Measurements from ENCODE around the gene MTHFR.

The MTHFR gene

GRCh38 chr1:11838349-11839272 is 32.8 kb upstream of the MTHFR start:
- TF ChIP-seq GATA3 (IDR thresholded peaks at IDR 0.05; ENCODE audit: low read depth, low read length) = no peak

- TF ChIP-seq GATA3 (IDR thresholded peaks at IDR 0.05; ENCODE audit: low read depth, low read length) (no peak), GATA2 (IDR thresholded peaks at IDR 0.05; ENCODE audit: low read depth, low read length) (no peak)
Measured at GRCh38 chr1:11837767-11838348, 32.1 kb upstream of the MTHFR start.

GRCh38 chr1:11836955-11837766 is 31.4 kb upstream of the MTHFR start:
- TF ChIP-seq GATA3 (IDR thresholded peaks at IDR 0.05; ENCODE audit: low read depth, low read length) (no peak), GATA2 (IDR thresholded peaks at IDR 0.05; ENCODE audit: low read depth, low read length) (no peak)

GRCh38 chr1:11835441-11836225 is 29.9 kb upstream of the MTHFR start:
- TF ChIP-seq GATA3 (IDR thresholded peaks at IDR 0.05; ENCODE audit: low read depth, low read length) = no peak
- no peak for TF ChIP-seq GATA2 (IDR thresholded peaks at IDR 0.05; ENCODE audit: low read depth, low read length)

- TF ChIP-seq GATA2 (IDR thresholded peaks at IDR 0.05; ENCODE audit: low read depth, low read length) = no peak
- TF ChIP-seq GATA3 (IDR thresholded peaks at IDR 0.05; ENCODE audit: low read depth, low read length) = no peak
Measured at GRCh38 chr1:11833900-11834299, 28.1 kb upstream of the MTHFR start.

- no peak for TF ChIP-seq GATA3 (IDR thresholded peaks at IDR 0.05; ENCODE audit: low read depth, low read length)
- no peak for TF ChIP-seq GATA2 (IDR thresholded peaks at IDR 0.05; ENCODE audit: low read depth, low read length)
Measured at GRCh38 chr1:11833497-11833896, 27.7 kb upstream of the MTHFR start.

- TF ChIP-seq GATA2 (IDR thresholded peaks at IDR 0.05; ENCODE audit: low read depth, low read length) = no peak
- TF ChIP-seq GATA3 (IDR thresholded peaks at IDR 0.05; ENCODE audit: low read depth, low read length) = no peak
Measured at GRCh38 chr1:11831945-11832725, 26.4 kb upstream of the MTHFR start.

GRCh38 chr1:11828511-11828910 is 22.7 kb upstream of the MTHFR start:
- TF ChIP-seq GATA2 (IDR thresholded peaks at IDR 0.05; ENCODE audit: low read depth, low read length) (no peak), GATA3 (IDR thresholded peaks at IDR 0.05; ENCODE audit: low read depth, low read length) (no peak)

- TF ChIP-seq GATA2 (IDR thresholded peaks at IDR 0.05; ENCODE audit: low read depth, low read length) (no peak), GATA3 (IDR thresholded peaks at IDR 0.05; ENCODE audit: low read depth, low read length) (no peak)
Measured at GRCh38 chr1:11826946-11827345, 21.2 kb upstream of the MTHFR start.

GRCh38 chr1:11825131-11825530 is 19.4 kb upstream of the MTHFR start:
- TF ChIP-seq GATA3 (IDR thresholded peaks at IDR 0.05; ENCODE audit: low read depth, low read length) (no peak), GATA2 (IDR thresholded peaks at IDR 0.05; ENCODE audit: low read depth, low read length) (no peak)

GRCh38 chr1:11823366-11824137 is 17.8 kb upstream of the MTHFR start:
- TF ChIP-seq GATA2 (IDR thresholded peaks at IDR 0.05; ENCODE audit: low read depth, low read length) (no peak), GATA3 (IDR thresholded peaks at IDR 0.05; ENCODE audit: low read depth, low read length) (no peak)

- TF ChIP-seq GATA3 (IDR thresholded peaks at IDR 0.05; ENCODE audit: low read depth, low read length) (no peak), GATA2 (IDR thresholded peaks at IDR 0.05; ENCODE audit: low read depth, low read length) (no peak)
Measured at GRCh38 chr1:11822091-11822490, 16.3 kb upstream of the MTHFR start.
